Forelimb muscle (tissue), 1 donor: ENCODE data around the gene EPHB6. TPM values are rescaled to one million over a fixed set of nuclear protein-coding genes. Genes with fewer than 3 reads are reported as not detected.

ENCODE experiments used
- DNase-seq: peaks from one replicate; pipeline ENCODE4 v3.0.0-alpha.2; 2013; ENCODE audit warnings: low read depth
- polyA plus RNA-seq: library from polyadenylated mRNA; unstranded; fragments of 120-200 nt; gene quantifications from one replicate; pipeline ENCODE4 v1.2.1, GENCODE V29; 2013; ENCODE audit not compliant: insufficient read length

Gene EPHB6
- polyA plus RNA-seq, 1 donor = 4.2 TPM

GRCh38 chr7:142833174-142834048, 21.5 kb upstream of the EPHB6 start:
- DNase-seq = no peak

DNA sequence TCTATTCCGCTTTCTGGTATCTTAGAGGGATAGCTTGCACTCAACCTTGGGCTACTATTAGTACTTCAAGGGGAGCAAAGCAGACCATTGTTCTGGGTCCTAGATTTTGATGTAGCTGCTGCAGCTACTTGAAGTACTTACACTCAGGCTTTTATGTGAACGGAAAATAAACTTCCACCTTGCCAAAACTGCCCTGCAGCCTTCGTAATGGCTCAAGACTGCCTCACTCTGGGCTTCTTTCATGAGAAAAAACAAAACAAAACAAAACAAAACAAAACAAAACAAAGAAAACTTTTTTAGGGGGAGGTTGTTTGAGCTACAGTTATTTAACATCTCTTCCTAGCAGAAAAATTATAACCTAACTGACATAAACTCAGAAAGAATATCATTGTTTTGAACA, 19.4 kb upstream of the EPHB6 start:
- DNase-seq = no peak

DNA sequence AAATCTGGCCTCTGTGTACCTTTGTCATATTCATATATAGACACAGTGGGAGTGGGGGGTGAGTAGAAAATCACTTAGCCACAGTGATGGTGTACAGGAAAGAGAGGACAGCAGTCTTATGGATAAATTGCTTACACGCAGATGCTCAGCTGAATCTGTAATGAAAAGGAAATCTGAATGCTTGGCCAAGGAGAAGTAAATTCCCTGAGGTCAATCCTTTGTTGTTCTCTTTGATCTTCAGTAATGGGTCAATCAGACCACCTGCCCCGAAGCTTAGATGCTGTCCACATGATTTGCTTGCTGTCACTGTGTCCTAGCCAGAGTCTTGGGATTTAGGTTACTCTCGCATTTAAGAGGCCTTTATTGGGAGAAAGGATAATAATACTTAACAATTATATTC, 18.4 kb upstream of the EPHB6 start:
- DNase-seq = no peak

GRCh38 chr7:142838461-142839213, 16.2 kb upstream of the EPHB6 start:
- no peak for DNase-seq

DNA sequence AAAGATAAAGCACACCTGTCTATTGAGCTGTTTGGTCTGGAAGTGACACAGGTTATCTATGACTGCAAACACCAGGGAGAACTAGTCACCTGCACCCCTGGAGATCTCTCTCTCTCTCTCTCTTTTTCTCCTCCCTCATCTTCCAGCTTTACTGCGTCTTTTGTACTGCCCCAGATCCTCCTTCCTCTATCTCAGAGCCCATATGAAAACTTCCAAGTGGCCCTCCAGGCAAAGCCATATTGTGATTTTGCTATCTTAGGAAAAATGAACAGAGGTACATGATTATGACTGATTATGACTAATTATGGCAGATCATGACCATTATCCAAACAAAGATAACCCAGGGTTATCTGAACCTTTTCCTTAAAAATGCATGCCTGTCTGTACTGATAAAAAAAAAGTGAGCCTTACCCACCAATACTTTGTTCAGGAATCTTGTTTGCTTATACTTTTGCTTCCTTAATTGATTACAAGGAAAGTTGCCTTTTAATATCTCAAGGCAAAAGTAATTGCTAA, 12.6 kb upstream of the EPHB6 start:
- DNase-seq = no peak

DNA sequence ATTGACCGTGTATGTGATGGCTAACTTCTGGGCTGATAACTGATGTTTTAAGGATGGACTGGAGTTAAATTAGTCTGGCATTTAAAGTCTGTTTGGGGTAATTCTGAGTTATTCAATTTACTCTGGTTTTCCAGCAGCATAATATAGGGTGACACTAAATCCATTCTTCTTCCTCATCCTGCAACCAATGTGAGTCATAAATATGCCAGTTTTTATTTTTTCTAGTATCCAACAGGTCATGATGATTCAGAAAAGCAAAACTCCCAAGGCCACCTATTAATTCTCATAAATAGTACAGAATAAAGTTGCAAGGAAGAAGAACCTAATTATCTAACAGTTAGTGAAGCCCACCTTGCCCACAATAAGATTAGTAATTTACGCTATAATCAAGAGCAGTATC, 7.5 kb upstream of the EPHB6 start:
- DNase-seq = no peak

GRCh38 chr7:142851269-142851668, 3.6 kb upstream of the EPHB6 start:
- DNase-seq = no peak

DNA sequence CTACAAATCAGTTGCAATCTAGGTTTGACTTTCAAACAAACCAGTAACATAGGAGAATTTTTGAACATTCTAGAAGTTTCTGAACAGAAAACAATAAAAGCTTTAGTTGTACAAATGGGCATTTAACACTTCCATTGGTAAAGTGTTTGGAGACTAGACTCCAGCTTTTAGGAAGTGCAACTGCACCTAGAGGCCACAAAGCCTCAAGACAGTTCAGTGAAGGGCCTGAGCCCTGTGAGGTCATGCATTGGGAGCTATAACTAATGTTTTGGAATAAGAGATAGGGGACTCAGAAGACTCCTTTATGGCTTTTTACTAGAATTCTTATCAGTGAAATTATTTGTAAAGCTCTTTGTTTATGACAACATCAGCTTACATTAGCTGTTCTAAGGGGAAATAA, 3.0 kb upstream of the EPHB6 start:
- no peak for DNase-seq

DNA sequence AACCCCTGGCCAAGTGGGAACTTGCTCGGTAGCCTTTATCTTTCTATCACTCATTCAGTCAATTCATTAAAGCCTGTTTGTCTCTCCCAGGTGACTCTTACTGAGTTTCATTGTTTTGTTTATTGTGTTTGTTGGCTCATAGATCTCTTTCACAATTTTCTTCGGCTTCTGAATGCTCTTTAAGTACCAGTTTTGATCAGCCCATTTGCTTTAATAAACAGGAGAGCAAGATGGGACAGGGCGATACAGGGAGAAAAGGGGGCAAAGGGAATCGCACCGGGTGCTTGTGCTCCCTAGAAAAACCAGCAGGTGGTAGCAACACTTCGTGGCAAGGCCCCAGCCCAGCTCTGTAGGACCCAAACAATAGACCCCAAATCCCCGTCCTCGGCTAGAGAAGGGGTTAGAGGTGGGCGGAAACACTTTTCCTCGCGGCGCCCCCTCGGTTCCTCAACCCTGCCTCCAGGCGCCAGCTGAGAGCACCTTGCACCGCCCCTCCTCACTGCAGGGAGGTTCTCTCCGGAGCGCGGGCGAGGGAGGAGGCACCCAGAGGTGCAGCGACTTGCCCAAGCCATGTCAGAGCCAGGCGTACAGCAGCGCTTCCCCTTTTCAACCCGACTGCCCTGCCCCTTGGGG, 1.0 kb upstream of the EPHB6 start:
- DNase-seq = no peak

GRCh38 chr7:142855114-142855743, 353 bp downstream of the EPHB6 start:
- DNase-seq = no peak

GRCh38 chr7:142855756-142856564, 1.1 kb downstream of the EPHB6 start:
- DNase-seq = no peak

DNA sequence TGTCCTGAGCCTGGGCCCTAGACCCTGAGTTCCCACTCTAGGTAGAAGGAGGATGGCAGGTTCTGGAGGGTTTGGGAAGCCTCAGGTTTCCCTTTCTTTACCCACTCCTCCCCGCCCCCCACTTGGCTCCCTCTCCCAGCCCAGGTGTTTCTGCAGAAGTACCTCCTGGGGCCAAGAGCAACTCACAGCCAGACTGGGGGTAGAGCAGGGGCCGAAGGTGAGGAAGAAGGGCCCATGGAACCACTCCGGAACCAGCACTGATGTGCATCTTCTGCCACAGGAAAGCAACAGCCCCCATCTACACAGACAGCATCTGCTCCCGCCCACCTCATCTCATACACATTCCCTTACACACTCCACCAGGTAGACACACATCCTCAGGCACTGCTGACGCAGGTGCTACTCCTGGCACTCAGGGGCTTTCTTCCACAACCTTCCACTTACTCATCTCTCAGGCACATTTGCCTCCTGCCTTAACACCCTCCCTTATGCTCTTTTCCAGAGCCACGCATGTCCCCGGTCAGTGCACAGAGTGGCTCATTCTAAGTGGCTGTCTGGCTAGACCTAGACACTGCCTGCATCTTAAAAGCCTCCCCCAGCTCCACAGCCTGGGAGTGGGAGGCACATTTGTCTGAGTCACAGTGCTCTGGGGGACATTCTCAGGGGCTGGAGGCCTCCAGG, 1.8 kb downstream of the EPHB6 start:
- no peak for DNase-seq

DNA sequence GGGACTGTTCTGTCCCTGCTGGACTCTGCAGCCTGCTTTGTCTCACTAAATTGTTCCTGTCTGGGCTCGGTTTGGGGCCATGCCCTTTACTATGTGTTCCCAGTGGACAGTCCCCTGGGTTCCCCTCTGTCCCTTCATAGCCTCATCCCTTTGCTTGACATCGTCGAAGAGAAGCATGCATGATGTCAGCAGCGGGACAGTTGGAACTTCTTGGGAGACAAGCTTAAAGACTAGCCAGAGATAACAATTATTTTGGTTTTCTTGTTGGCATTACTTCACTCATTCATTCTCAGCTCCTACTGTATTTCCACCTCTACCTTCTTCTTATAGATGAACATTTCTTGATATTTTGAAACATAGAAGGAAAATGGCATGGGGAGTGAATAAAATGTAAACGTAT, 2.7 kb downstream of the EPHB6 start:
- no peak for DNase-seq

DNA sequence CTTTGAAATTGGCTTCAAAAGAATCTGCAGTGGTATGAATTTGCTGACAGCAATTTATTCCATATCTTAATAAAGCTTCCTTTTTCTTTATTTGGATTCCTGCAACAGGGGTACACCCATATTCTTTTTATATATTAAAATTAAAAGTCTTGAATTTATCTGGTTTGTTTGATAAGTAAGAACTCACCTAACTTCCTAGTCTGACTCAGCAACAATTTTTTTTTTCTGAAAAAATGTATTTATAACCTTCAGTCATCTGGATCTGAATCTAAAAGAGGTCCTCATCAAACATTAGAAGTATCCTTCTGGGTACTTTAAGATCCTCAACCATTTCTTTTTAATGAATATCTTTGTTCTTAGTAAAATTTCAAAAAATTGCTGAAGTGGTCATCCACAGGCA, 4.5 kb downstream of the EPHB6 start:
- DNase-seq = no peak

GRCh38 chr7:142859829-142860228, 5.0 kb downstream of the EPHB6 start:
- DNase-seq = no peak

DNA sequence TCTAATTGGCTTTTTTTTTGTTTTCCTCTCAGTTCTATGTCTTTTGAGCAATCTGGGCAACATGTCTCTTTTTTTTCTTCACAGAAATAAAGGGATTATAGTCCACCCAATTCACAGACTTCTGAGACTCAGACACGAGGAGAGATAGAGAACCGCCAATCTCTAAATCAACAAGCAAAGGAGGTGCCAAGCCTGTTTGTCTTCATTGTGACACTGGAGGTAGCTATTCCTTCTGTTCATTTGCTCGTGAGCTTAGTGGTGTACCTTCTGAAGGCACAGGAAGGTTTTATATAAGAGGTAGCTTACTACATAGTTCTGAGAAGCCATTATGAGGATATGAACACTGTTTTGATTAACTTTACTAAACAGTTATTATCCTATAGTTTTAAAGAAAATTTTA, 6.1 kb downstream of the EPHB6 start:
- no peak for DNase-seq

GRCh38 chr7:142862351-142862750, 7.5 kb downstream of the EPHB6 start:
- DNase-seq = no peak

DNA sequence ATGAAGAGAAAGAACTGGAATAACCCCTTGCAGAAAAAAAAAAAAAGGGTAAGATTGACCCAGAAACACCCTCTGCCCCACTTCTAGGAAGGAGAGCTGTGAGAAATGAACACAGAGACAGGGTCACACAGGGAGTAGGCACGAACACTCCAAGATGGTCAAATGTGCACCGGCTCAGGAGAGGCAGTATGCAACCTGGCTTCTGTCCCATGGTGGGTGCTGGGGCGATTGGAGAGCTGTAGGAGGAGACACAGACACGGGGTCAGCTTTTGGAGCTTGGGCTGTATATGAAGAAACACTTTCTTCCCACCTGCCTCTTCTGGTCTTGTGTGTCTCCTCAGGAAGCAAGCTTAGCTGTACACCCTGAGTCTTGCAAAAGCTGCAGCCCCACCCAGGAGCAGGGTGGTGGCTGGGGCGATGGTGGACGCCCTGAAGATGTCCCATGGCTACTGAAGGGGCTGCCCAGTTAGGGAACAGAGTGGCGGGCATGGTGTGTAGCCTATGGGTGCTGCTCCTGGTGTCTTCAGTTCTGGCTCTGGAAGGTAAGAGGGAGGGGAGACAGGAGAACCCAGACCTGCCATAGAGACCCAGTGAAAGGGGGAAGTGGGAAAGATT, 8.0 kb downstream of the EPHB6 start:
- no peak for DNase-seq

- DNase-seq = no peak
These were observed 9.2 kb downstream of the EPHB6 start for GRCh38 chr7:142863891-142864685.
